Heart left ventricle (tissue), 16 donors: Measurements from ENCODE around the gene USP34. TPM values are rescaled to one million over a fixed set of nuclear protein-coding genes. Genes with fewer than 3 reads are reported as not detected.

ENCODE experiments used
- ATAC-seq, 4 donors: fragments of 200-7000 bp; cut with Tn5 transposase; one replicate each; pipeline ENCODE4 v1.9.1; 2020 to 2022; ENCODE audit warnings: moderate library complexity in 4 of 4, mild to moderate bottlenecking in 3 of 4, moderate number of reproducible peaks in 1 of 4
- DNase-seq, 5 donors: peaks; one replicate each; pipeline ENCODE4 v3.0.0-alpha.2; 2020
- H3K27ac ChIP-seq, 12 donors: fragments of 200-600 bp; sonication (generic) in 4 of 12; one replicate each; pipeline versions ENCODE4 v1.5.0 to v1.8.0; 2016 to 2022; ENCODE audit warnings: mild to moderate bottlenecking in 2 of 12
- H3K27me3 ChIP-seq, 9 donors: fragments of 200-600 bp; sonication (generic) in 2 of 9; one replicate each; pipeline versions ENCODE4 v1.5.1 to v1.8.0; 2016 to 2022; ENCODE audit warnings: mild to moderate bottlenecking in 3 of 9
- H3K36me3 ChIP-seq, 9 donors: fragments of 200-600 bp; sonication (generic) in 2 of 9; one replicate each; pipeline versions ENCODE4 v1.5.0 to v1.8.0; 2018 to 2022; ENCODE audit warnings: mild to moderate bottlenecking in 2 of 9
- H3K4me1 ChIP-seq, 12 donors: fragments of 200-600 bp; sonication (generic) in 4 of 12; one replicate each; pipeline versions ENCODE4 v1.5.0 to v1.8.0; 2016 to 2022; ENCODE audit warnings: mild to moderate bottlenecking in 3 of 12
- H3K4me3 ChIP-seq, 12 donors: fragments of 200-600 bp; sonication (generic) in 4 of 12; one replicate each; pipeline versions ENCODE4 v1.5.0 to v1.8.0; 2017 to 2022; ENCODE audit warnings: mild to moderate bottlenecking in 9 of 12, moderate library complexity in 4 of 12
- H3K9me3 ChIP-seq, 12 donors: fragments of 200-600 bp; sonication (generic) in 4 of 12; one replicate each; pipeline versions ENCODE4 v1.5.0 to v1.8.0; 2016 to 2022; ENCODE audit warnings: mild to moderate bottlenecking in 1 of 12
- POLR2A ChIP-seq, 2 donors: fragments of 450-650 bp; IDR thresholded peaks; one replicate each; pipeline ENCODE4 v1.6.1; 2017; ENCODE audit warnings: antibody characterized with exemption in 2 of 2, mild to moderate bottlenecking in 2 of 2, moderate library complexity in 2 of 2
- WGBS, 4 donors: extraction: QIAGEN DNeasy Blood & Tissue Kit in 2 of 4; methylation state at CpG; one replicate each; pipeline versions ENCODE4 v1.1.5 to v1.1.7; 2013 to 2018; 5-methylcytosine and 5-hydroxymethylcytosine counted together
- intact Hi-C, 10 donors: fragments of 100-400 bp; cut with DNase I; formaldehyde crosslinking; loops; one replicate each; pipeline versions ENCODE4 v1.11.1 to v1.14.2; 2022
- polyA plus RNA-seq, 2 donors: library from polyadenylated mRNA; stranded (reverse); fragments of 200-250 nt; gene quantifications; one replicate each; pipeline ENCODE4 v1.2.3, GENCODE V29; 2013
- total RNA-seq, 9 donors: library from RNA; depleted of rRNA in 2 of 9; stranded (reverse); fragments of >200 nt in 2 of 9; fragmentation: NEBNext Ultra II Directional in 3 of 9; extraction: Animal tissue kit (Norgen Biotek cat#: 25700) in 3 of 9; gene quantifications; one replicate each; pipeline versions ENCODE4 v1.1.0 to v1.2.4, GENCODE V29; 2016 to 2023
- TF ChIP-seq, protein P1 (sequence below), 12 donors: fragments of 200-600 bp; sonication (generic) in 4 of 12; IDR thresholded peaks; one replicate each; pipeline versions ENCODE4 v1.5.0 to v1.8.0; 2018 to 2022; ENCODE audit warnings: antibody characterized with exemption in 12 of 12, mild to moderate bottlenecking in 5 of 12
- donor health status: ischemic (EF 13 %, LVEDD 7.1; RV severe dilation, severe dysfunction).
- donor health status: healthy with polysubstance abuse.
- donor health status: DM: no; HTN: yes; CAD: no.
- donor health status: DM: no; HTN: no; CAD: no.
- donor health status: ischemic (EF 25% LVEDD 6.9; RV normal size, moderate dysfunction).
- donor health status: ischemic (EF 25% LVEDD 5.7; RV mildly dilated, moderate dysfunction).
- donor health status: healthy.
- donor health status: DM: yes; HTN: yes; CAD: no.
- donor health status: ischemic (EF 35%, LVEDD 5.7; RV mildly dilated, moderate dysfunction).
- donor health status: nonischemic (EF 11% LVEDD 7.7; RV severe dilation, severe dysfunction).
- donor health status: DM: yes; HTN: yes; CAD: no.
- donor health status: PGD.
- donor health status: ischemic (EF 29% LVEDD 5.4; RV normal size, mild dysfunction).
- donor health status: nonischemic (EF 23%, LVEDD 6.1; RV moderate dilation, normal function).

Gene USP34
- total and polyA plus RNA-seq, 11 donors, result 33.3 to 82.8 (median 60.6) TPM

DNA sequence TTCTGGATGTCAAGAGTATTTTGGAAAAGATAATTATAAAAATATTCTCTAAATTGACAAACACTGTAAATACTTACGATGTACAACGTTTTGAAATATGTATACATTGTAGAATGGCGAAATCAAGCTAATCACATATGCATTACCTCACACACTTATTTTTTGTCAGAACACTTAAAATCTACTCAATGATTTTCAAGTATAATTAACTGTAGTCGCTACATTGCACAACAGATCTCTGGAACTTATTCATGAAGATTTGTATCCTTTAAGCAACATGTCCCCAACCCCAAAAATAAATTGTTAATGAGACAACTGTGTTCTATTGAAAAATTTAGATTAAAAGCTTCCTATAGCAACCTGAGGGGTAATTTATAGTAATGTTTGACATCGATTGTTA lies 249.1 kb downstream of the USP34 start:
- ATAC-seq, result no peak

DNA sequence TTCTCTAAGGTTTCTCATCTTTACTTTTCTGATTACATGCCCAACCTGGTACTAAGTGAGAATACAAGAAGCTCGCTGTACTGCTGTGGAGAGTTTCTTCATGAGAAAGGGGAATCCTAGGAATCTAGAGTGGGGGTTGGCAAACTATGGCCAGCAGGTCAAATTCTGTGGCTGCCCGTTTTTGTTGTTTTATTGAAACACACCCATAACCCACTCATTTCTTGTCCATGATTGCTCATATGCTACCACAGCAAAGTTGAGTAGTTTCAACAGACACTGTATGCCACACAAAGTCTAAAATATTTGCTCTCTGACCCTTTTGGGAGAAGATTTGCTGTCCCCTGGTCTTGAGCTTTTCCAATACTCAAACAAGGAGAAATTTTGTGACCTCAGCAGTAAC lies 250.1 kb downstream of the USP34 start:
- no peak for TF ChIP-seq POLR2A (IDR thresholded peaks at IDR 0.05)
- TF ChIP-seq, protein P1, sequence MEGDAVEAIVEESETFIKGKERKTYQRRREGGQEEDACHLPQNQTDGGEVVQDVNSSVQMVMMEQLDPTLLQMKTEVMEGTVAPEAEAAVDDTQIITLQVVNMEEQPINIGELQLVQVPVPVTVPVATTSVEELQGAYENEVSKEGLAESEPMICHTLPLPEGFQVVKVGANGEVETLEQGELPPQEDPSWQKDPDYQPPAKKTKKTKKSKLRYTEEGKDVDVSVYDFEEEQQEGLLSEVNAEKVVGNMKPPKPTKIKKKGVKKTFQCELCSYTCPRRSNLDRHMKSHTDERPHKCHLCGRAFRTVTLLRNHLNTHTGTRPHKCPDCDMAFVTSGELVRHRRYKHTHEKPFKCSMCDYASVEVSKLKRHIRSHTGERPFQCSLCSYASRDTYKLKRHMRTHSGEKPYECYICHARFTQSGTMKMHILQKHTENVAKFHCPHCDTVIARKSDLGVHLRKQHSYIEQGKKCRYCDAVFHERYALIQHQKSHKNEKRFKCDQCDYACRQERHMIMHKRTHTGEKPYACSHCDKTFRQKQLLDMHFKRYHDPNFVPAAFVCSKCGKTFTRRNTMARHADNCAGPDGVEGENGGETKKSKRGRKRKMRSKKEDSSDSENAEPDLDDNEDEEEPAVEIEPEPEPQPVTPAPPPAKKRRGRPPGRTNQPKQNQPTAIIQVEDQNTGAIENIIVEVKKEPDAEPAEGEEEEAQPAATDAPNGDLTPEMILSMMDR (IDR thresholded peaks at IDR 0.05), result no peak
- H3K4me1 ChIP-seq, result no peaks in the 10 kb centered on the region
- no peak overlapping the region for H3K4me3 ChIP-seq
- DNase-seq (no peak), ATAC-seq (no peak)
- intact Hi-C loops, result no loop called here
- no peak overlapping the region for H3K27ac ChIP-seq
- H3K9me3 ChIP-seq, result no peaks in the 10 kb centered on the region
- no peaks in the 10 kb centered on the region for H3K27me3 ChIP-seq
- H3K36me3 ChIP-seq, result peaks cover 0 to 100% (median 87%) of the 10 kb centered on the region in 9 donors
- WGBS, 4 donors, result 77 to 89% (median 86%) methylated on average over 2 of the region's 2 CpGs

More for the DNA sequence above, 249.1 kb downstream of the USP34 start:
- intact Hi-C loops, result no loop called here
- WGBS, 4 donors, result 96 to 97% (median 97%) methylated on average over 5 of the region's 5 CpGs
- H3K27ac ChIP-seq, result no peak overlapping the region
- no peaks in the 10 kb centered on the region for H3K9me3 ChIP-seq
- H3K4me3 ChIP-seq, result no peak overlapping the region
- TF ChIP-seq, protein P1 (IDR thresholded peaks at IDR 0.05), result no peak
- TF ChIP-seq POLR2A (IDR thresholded peaks at IDR 0.05), result no peak
- H3K27me3 ChIP-seq, result no peaks in the 10 kb centered on the region
- no peak for DNase-seq
- H3K4me1 ChIP-seq, result no peaks in the 10 kb centered on the region
- H3K36me3 ChIP-seq, result peaks cover 3 to 100% (median 93%) of the 10 kb centered on the region in 9 donors

GRCh38 chr2:61218817-61219170 lies 252.1 kb downstream of the USP34 start:
- TF ChIP-seq POLR2A (IDR thresholded peaks at IDR 0.05), result no peak
- TF ChIP-seq, protein P1 (IDR thresholded peaks at IDR 0.05), result no peak
- intact Hi-C loops, result no loop called here
- ATAC-seq (no peak), DNase-seq (no peak)
- no peaks in the 10 kb centered on the region for H3K4me1 ChIP-seq
- H3K36me3 ChIP-seq, result peaks cover 0 to 100% (median 86%) of the 10 kb centered on the region in 9 donors
- no peaks in the 10 kb centered on the region for H3K27me3 ChIP-seq
- H3K27ac ChIP-seq, result no peak overlapping the region
- no peak overlapping the region for H3K4me3 ChIP-seq
- H3K9me3 ChIP-seq, result no peaks in the 10 kb centered on the region
- WGBS, 4 donors, result 92 to 100% (median 96%) methylated on average over 2 of the region's 2 CpGs

- WGBS, 4 donors, result 91 to 95% (median 94%) methylated on average over 4 of the region's 4 CpGs
- H3K4me3 ChIP-seq, result no peak overlapping the region
- H3K9me3 ChIP-seq, result no peaks in the 10 kb centered on the region
- peaks cover 0 to 100% (median 86%) of the 10 kb centered on the region in 9 donors for H3K36me3 ChIP-seq
- no peak overlapping the region for H3K27ac ChIP-seq
- no peaks in the 10 kb centered on the region for H3K27me3 ChIP-seq
- ATAC-seq, result no peak
- H3K4me1 ChIP-seq, result no peaks in the 10 kb centered on the region
- TF ChIP-seq, protein P1 (IDR thresholded peaks at IDR 0.05), result no peak
- no peak for TF ChIP-seq POLR2A (IDR thresholded peaks at IDR 0.05)
- no peak for DNase-seq
- intact Hi-C loops, result no loop called here
Observed at GRCh38 chr2:61218076-61218816, 252.6 kb downstream of the USP34 start.
